Smooth muscle cell (in vitro differentiated cells): Measurements from ENCODE around the gene SEC11A. TPM values are rescaled to one million over a fixed set of nuclear protein-coding genes. Genes with fewer than 3 reads are reported as not detected.

Experiments
- DNase-seq: peaks from one replicate; lab custom pipeline; 2025; ENCODE audit not compliant: unreplicated experiment; lab: John Stamatoyannopoulos, UW
- H2AFZ ChIP-seq: fragments of 200-600 bp; sonication (generic); 2 replicates; pipeline ENCODE4 v1.6.0; 2016; ENCODE audit warnings: antibody characterized with exemption, low read depth, mild to moderate bottlenecking
- H3F3A ChIP-seq: fragments of 200-600 bp; sonication (generic); 2 replicates; pipeline ENCODE4 v1.6.0; 2017; ENCODE audit warnings: antibody characterized with exemption, low read depth
- H3K27ac ChIP-seq: fragments of 200-600 bp; sonication (generic); 2 replicates; pipeline ENCODE4 v1.5.1; 2016; ENCODE audit warnings: low read depth, mild to moderate bottlenecking
- H3K27me3 ChIP-seq: fragments of 200-600 bp; sonication (generic); 2 replicates; pipeline ENCODE4 v1.6.1; 2016; ENCODE audit warnings: low read depth, mild to moderate bottlenecking
- H3K36me3 ChIP-seq: fragments of 200-600 bp; sonication (generic); 2 replicates; pipeline ENCODE4 v1.5.1; 2016; ENCODE audit warnings: low read depth
- H3K4me1 ChIP-seq: fragments of 200-600 bp; sonication (generic); 2 replicates; pipeline ENCODE4 v1.5.1; 2016; ENCODE audit warnings: low read depth
- H3K4me2 ChIP-seq: fragments of 200-600 bp; sonication (generic); 2 replicates; pipeline ENCODE4 v1.6.0; 2016; ENCODE audit warnings: mild to moderate bottlenecking
- H3K4me3 ChIP-seq: fragments of 200-600 bp; sonication (generic); 2 replicates; pipeline ENCODE4 v1.5.1; 2016; ENCODE audit warnings: mild to moderate bottlenecking
- H3K79me2 ChIP-seq: fragments of 200-600 bp; sonication (generic); 2 replicates; pipeline ENCODE4 v1.6.0; 2016; ENCODE audit warnings: low read depth, mild to moderate bottlenecking
- H3K9ac ChIP-seq: fragments of 200-600 bp; sonication (generic); 2 replicates; pipeline ENCODE4 v1.6.0; 2016; ENCODE audit warnings: low read depth
- H3K9me3 ChIP-seq: fragments of 200-600 bp; sonication (generic); replicated peaks from 2 replicates; pipeline ENCODE4 v1.5.1; 2016; ENCODE audit warnings: low read depth
- H4K20me1 ChIP-seq: fragments of 200-600 bp; sonication (generic); 2 replicates; pipeline ENCODE4 v1.6.0; 2016; ENCODE audit warnings: low read depth
- CTCF ChIP-seq: fragments of 200-600 bp; sonication (generic); IDR thresholded peaks from 2 replicates; pipeline ENCODE4 v1.5.1; 2017; ENCODE audit warnings: borderline replicate concordance, mild to moderate bottlenecking, antibody characterized with exemption; ENCODE audit not compliant: insufficient read depth, poor library complexity, severe bottlenecking
- WGBS: methylation state at CpG from one replicate; pipeline ENCODE4 v1.1.7; 2016; ENCODE audit warnings: low lambda C conversion rate; 5-methylcytosine and 5-hydroxymethylcytosine counted together
- polyA plus RNA-seq: library from polyadenylated mRNA; unstranded; fragments of >200 nt; fragmentation: Nextera tagmentation; extraction: Ambion mirVana; gene quantifications from 2 replicates; pipeline ENCODE4 v1.2.1, GENCODE V29; 2016
- total RNA-seq: library from RNA; depleted of rRNA; stranded (reverse); fragments of >200 nt; gene quantifications from 2 replicates; pipeline ENCODE4 v1.2.3, GENCODE V29; 2014

SEC11A gene
- total and polyA plus RNA-seq, 2 experiments from 2014 or later = 228 to 276 TPM

- no peak for TF ChIP-seq CTCF
- peaks cover 13% of the 10 kb centered on the region for H3F3A ChIP-seq
- H3K27ac ChIP-seq = peak overlapping the region; percentile 68
- peaks cover 22% of the 10 kb centered on the region for H3K36me3 ChIP-seq
- H4K20me1 ChIP-seq = peaks cover 38% of the 10 kb centered on the region
- no peaks in the 10 kb centered on the region for H3K9me3 ChIP-seq
- H3K27me3 ChIP-seq = no peaks in the 10 kb centered on the region
- H3K4me2 ChIP-seq = no peak overlapping the region
- H2AFZ ChIP-seq = no peak overlapping the region
- 19% methylated on average over 5 of the region's 5 CpGs for WGBS
- no peak for DNase-seq
- H3K9ac ChIP-seq = no peak overlapping the region
- no peak overlapping the region for H3K4me3 ChIP-seq
- peaks cover 47% of the 10 kb centered on the region for H3K79me2 ChIP-seq
- no peaks in the 10 kb centered on the region for H3K4me1 ChIP-seq
Measured at GRCh38 chr15:84685304-84685703, 30.6 kb downstream of the SEC11A start.

GRCh38 chr15:84684092-84684491 is 31.8 kb downstream of the SEC11A start:
- peaks cover 37% of the 10 kb centered on the region for H3K79me2 ChIP-seq
- 92% methylated on average over 1 of the region's 1 CpG for WGBS
- no peaks in the 10 kb centered on the region for H3K9me3 ChIP-seq
- peaks cover 29% of the 10 kb centered on the region for H4K20me1 ChIP-seq
- peaks cover 13% of the 10 kb centered on the region for H3F3A ChIP-seq
- peak overlapping the region; percentile 68 for H3K27ac ChIP-seq
- H2AFZ ChIP-seq = no peak overlapping the region
- no peak overlapping the region for H3K4me2 ChIP-seq
- DNase-seq = no peak
- no peak for TF ChIP-seq CTCF
- H3K4me3 ChIP-seq = no peak overlapping the region
- peaks cover 16% of the 10 kb centered on the region for H3K36me3 ChIP-seq
- H3K4me1 ChIP-seq = no peaks in the 10 kb centered on the region
- H3K9ac ChIP-seq = no peak overlapping the region
- H3K27me3 ChIP-seq = no peaks in the 10 kb centered on the region

GRCh38 chr15:84681831-84682230 is 34.1 kb downstream of the SEC11A start:
- no peak for DNase-seq
- Histone ChIP-seq H3F3A (peaks cover 13% of the 10 kb centered on the region), H3K9me3 (no peaks in the 10 kb centered on the region), H3K27ac (peak overlapping the region; percentile 36), H4K20me1 (peaks cover 29% of the 10 kb centered on the region), H2AFZ (no peak overlapping the region), H3K4me3 (no peak overlapping the region), H3K27me3 (no peaks in the 10 kb centered on the region), H3K4me2 (no peak overlapping the region), H3K4me1 (no peaks in the 10 kb centered on the region), H3K9ac (no peak overlapping the region), H3K79me2 (peaks cover 19% of the 10 kb centered on the region), H3K36me3 (peaks cover 9% of the 10 kb centered on the region)
- 69% methylated on average over 3 of the region's 3 CpGs for WGBS
- TF ChIP-seq CTCF = no peak

GRCh38 chr15:84671211-84671610 is 44.7 kb downstream of the SEC11A start:
- no peak for DNase-seq
- Histone ChIP-seq H3K9me3 (no peaks in the 10 kb centered on the region), H3K4me1 (peaks cover 3% of the 10 kb centered on the region), H3K79me2 (no peaks in the 10 kb centered on the region), H4K20me1 (peaks cover 29% of the 10 kb centered on the region), H3K27ac (peak overlapping the region; percentile 30), H3K4me2 (peak overlapping the region; percentile 42), H3K4me3 (no peak overlapping the region), H3K9ac (no peak overlapping the region), H2AFZ (no peak overlapping the region), H3K27me3 (no peaks in the 10 kb centered on the region), H3F3A (no peaks in the 10 kb centered on the region), H3K36me3 (peaks cover 7% of the 10 kb centered on the region)
- no peak for TF ChIP-seq CTCF
